ENCODE measurements around the gene SLC45A3.
A peak's percentile ranks its signal among the peaks of the same experiment; 100 is the strongest.

The SLC45A3 gene

GRCh38 chr1:205669341-205670149 is 10.8 kb downstream of the SLC45A3 start:
- no peak for DNase-seq (ENCODE audit: low read depth in 2 of 2)

- no peak for DNase-seq (ENCODE audit: low read depth in 2 of 2)
These were observed 11.4 kb downstream of the SLC45A3 start for GRCh38 chr1:205668951-205669340.

GRCh38 chr1:205667909-205668643 is 12.2 kb downstream of the SLC45A3 start:
- DNase-seq (ENCODE audit: low read depth in 2 of 2) = no peak

GRCh38 chr1:205666372-205667166 is 13.7 kb downstream of the SLC45A3 start:
- no peak for DNase-seq (ENCODE audit: low read depth in 2 of 2)

DNA sequence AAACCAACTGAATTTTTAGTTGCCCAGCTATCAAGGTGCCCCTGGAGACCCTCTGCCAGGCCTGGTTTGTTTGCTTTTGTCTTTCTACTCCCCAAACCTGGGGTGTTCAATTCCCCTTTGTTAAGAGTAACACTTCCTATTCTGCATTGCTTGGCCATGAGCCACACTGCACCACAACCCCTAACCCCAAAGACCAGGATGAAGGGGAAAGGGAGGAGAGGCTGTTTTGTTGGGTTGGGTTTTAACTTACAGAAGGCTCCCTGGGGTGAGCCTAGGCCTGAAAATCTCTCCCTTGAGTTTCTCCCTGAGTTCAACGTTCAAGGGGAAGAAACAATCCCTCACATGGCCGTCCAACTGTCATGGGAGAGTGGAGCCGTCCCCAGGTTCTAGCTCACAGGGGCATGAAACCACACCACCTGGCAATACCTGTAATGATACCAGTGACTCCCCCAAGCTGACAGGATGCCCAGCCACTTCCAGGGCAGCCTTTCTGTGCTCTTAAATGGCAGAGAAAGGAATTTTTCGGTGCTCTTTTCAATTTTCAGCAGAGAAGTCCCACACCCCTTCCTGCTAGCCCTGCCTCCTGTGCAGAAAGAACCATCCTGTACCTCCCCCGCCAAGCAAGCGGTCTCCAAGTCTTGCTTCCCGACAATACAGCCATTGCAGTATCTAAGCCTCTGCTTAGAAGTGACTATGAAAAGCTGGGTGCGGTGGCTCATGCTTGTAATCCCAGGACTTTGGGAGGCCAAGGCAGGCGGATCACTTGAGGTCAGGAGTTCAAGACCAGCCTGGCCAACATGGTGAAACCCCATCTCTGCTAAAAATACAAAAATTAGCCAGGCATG is 14.9 kb downstream of the SLC45A3 start:
- DNase-seq (ENCODE audit: low read depth in 2 of 2) = no peak

DNA sequence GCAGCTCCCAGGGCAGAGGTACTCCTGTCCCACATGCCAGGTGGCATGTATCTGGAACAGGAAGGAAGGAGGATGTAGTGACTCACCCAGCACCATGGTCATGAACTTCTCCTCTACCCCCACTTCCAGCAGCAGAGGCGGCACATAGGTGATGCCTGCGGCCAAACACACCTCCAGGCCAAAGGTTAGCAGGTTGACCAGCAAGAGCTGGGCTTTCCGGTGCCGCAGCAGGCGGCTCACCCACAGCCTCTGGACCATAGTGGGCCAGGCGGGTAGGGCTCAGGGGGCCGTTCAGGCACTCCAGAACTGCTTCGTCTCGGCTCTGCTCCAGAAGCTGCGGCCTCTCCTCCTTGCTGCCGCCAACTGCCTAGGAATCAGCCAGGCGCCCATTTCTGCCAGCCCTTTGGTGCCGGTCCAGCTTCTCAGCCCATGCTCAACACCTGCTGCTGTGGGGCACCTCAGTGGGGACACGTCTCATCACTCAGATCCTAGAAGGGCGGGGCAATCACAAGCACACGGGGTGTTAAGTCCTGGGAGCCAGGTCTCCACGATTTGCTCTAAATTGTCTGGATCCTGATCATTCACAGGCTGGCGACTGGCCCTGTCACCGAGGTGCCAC is 15.8 kb downstream of the SLC45A3 start:
- DNase-seq (ENCODE audit: low read depth in 2 of 2) = no peak

DNA sequence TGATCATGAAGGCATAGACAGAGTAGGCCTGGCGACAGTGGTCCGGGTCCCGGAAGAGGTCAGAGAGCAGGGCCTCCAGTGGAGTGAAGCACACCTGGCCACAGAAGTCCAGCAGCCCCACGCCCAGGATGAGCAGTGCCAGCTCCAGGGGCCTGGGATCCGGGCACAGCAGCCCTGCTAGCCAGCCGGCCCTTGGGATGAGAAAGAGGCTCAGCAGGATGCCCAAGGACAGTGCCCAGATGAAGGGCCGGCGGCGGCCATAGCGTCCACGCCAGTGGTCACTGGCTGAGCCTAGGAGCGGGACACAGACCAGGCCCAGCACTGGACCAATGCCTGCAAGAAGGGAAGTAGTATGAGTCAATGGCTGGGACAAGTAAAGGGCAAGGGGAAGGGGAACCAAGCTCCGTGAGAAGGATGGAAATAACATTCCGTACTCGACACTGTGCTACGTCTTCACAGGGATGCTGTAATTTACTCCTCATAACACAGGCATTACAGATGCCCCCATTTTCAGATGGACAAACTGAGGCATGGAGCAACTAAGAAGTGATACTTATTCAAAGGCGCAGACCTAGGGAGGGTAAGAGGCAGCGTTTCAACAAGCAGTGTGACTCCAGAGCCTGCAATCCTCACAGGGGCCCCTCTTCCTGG is 16.9 kb downstream of the SLC45A3 start:
- DNase-seq (ENCODE audit: low read depth in 2 of 2) = no peak

GRCh38 chr1:205662791-205663190 is 17.5 kb downstream of the SLC45A3 start:
- DNase-seq (ENCODE audit: low read depth in 2 of 2) = no peak

GRCh38 chr1:205662135-205662738 is 18.1 kb downstream of the SLC45A3 start:
- DNase-seq (ENCODE audit: low read depth in 2 of 2) = no peak

DNA sequence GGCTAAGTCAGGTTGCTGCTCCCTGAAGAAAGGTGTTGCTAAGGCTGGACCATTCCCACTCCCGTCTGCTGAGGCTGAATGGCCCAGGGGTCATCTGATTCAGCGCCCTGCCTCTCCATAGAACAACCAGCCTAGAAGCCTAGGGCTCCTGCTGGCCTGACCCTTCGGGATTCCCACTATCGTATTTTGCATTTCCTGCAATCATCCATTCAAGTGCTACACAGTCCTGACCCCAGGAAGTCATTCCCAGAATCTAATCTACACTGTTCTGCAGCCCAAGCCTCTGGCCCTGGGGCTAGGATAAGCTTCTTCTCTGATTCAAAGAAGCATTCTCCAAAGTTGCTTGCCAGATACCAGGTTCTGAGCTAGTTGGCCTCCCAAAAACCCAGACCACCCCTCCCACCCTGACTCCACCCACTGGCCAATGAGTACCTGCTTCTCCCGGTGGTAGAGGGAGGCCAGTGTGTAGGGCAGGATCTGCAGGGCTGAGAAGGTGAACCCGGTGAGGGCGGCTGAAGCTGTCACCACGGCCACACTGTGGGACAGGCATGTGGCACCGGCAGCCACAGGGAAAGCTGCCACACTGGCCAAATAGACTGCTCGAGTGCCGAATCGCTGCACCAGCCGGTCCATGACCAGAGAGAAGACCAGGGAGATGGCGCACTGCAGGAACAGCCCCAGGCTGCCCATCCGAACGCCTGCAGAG is 18.7 kb downstream of the SLC45A3 start:
- no peak for DNase-seq (ENCODE audit: low read depth in 2 of 2)

GRCh38 chr1:205660361-205660760 is 19.9 kb downstream of the SLC45A3 start:
- DNase-seq (ENCODE audit: low read depth in 2 of 2) = no peak

DNA sequence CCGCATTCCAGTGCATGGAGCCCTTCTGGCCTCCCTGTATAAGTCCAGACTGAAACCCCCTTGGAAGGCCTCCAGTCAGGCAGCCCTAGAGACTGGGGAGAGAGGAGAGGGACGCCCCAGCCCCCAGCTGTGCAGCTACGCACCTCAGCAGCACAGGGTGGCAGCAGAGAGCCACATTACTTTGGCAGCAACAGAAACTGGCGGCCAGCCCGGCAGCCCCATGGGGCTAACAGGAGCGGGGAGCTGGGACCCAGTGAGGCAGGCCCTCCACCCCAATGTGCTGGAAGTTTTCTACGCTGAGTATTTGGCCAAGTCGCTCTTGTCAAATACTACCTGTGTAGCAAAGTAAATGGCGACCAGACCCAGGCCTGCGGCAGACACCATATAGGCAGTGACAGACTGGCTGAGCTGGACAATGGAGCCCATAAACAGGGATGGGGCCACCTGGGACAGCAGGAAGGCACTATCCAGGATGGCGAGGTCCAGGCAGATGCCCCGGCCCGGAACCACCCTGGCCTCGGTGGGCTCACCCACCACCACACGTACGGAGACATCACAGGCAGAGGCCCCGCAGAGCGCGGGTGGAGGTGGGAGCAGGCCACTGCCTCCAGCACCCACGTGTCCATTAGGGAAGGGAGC is 21.2 kb downstream of the SLC45A3 start:
- DNase-seq (ENCODE audit: low read depth in 2 of 2) = peak; percentile 64 to 67

GRCh38 chr1:205656236-205656635 is 24.1 kb downstream of the SLC45A3 start:
- no peak for DNase-seq (ENCODE audit: low read depth in 2 of 2)

DNA sequence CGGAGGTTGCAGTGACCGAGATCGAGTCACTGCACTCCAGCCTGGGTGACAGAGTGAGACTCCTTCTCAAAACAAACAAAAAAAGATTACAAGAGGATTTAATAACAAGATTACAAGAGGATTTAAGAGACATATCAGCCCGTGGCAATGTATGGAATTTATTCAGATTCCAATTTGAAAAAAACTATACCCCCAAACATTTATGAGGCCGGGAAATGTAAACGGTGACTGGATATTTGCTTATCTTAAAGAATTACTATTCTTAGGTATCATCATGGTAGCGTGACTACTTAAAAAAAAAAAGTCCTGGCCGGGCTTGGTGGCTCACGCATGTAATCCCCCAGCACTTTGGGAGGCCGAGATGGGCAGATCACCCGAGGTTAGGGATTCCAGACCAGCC is 27.3 kb downstream of the SLC45A3 start:
- DNase-seq (ENCODE audit: low read depth in 2 of 2) = no peak

DNA sequence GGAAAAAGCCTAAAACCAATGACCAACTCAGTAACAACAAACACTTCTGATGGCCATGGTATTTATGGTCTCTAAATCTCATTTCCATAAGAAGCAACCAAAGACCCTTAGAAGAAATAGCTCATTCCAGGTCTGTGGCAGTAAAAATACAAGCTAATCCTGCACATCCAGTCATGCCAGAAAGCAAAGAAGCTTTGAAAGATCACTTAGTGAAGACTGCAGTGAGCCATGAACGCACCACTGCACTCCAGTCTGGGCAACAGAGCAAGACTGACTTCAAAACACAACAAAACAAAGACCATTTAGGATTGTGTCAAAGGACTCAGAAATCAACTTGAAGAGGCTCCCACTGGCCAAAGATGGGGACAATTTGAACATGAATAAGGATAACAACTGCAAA is 30.1 kb downstream of the SLC45A3 start:
- DNase-seq (ENCODE audit: low read depth in 2 of 2) = no peak

DNA sequence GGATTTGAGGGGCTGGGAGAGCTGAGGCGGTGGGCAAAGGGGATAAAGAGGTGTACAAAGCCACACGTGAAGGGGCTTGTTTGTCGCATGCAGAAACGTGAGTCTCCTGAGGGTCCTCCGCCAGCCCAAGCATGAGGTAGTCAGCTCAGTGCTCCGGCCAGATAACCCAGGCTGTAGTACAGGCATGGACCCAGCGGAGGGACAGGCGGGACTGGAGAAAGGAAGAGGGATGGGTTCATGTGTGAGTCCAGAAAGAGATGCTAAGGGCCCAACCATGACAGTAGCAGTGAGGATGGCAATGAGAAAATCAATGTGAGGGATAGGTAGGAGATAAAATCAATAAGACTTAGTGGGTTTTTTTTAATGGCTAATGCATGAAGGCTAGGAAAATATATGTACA is 34.8 kb downstream of the SLC45A3 start:
- no peak for DNase-seq (ENCODE audit: low read depth in 2 of 2)

- no peak for DNase-seq (ENCODE audit: low read depth in 2 of 2)
These were observed 37.5 kb downstream of the SLC45A3 start for GRCh38 chr1:205642679-205643307.

DNA sequence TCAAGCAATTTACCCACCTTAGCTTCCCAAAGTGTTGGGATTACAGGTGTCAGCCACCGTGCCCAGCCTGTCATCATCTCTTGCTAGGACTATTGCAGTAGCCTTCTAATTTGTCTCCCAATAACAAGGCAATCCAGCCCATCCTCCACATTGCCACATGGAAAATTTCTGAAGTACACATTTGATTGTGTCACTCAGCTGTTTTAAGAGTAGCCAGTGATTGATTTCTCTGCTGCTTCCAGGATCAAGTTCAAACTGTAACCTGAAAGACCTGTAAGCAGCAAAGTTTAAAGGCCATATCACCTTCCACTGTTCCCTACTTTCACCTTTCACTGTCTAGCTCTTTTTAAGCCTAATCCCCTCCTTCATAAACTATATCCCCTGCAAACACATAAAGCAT is 40.7 kb downstream of the SLC45A3 start:
- no peak for DNase-seq (ENCODE audit: low read depth in 2 of 2)
